Kidney epithelial cell (primary cell): Measurements from ENCODE around the gene FBXO9. TPM values are rescaled to one million over a fixed set of nuclear protein-coding genes. Genes with fewer than 3 reads are reported as not detected.

Experiments
- DNase-seq: peaks from one replicate; pipeline ENCODE4 v3.0.0-alpha.2; 2010; ENCODE audit warnings: low read depth
- H3K27me3 ChIP-seq: 2 replicates; pipeline ENCODE4 v1.6.0; 2011; ENCODE audit warnings: low read length; ENCODE audit not compliant: control insufficient read depth, insufficient read depth
- H3K36me3 ChIP-seq: 2 replicates; pipeline ENCODE4 v1.5.1; 2011; ENCODE audit warnings: low read length; ENCODE audit not compliant: control insufficient read depth, insufficient read depth
- H3K4me3 ChIP-seq: 2 replicates; pipeline ENCODE4 v1.5.1; 2011; ENCODE audit warnings: low read depth, mild to moderate bottlenecking, control low read depth, low read length
- total RNA-seq: library from RNA; depleted of rRNA; stranded (reverse); fragments of >200 nt; gene quantifications from 2 replicates; pipeline ENCODE4 v1.2.3, GENCODE V29; 2015
- TF ChIP-seq, protein P1 (sequence below): IDR thresholded peaks from 2 replicates; pipeline ENCODE4 v1.5.1; 2011; ENCODE audit warnings: mild to moderate bottlenecking, moderate library complexity, low read length, control low read depth, inconsistent platforms; ENCODE audit not compliant: insufficient read depth, poor library complexity, severe bottlenecking

Gene FBXO9
- total RNA-seq, 1 donor from 2014 or later: 20.0 TPM

DNA sequence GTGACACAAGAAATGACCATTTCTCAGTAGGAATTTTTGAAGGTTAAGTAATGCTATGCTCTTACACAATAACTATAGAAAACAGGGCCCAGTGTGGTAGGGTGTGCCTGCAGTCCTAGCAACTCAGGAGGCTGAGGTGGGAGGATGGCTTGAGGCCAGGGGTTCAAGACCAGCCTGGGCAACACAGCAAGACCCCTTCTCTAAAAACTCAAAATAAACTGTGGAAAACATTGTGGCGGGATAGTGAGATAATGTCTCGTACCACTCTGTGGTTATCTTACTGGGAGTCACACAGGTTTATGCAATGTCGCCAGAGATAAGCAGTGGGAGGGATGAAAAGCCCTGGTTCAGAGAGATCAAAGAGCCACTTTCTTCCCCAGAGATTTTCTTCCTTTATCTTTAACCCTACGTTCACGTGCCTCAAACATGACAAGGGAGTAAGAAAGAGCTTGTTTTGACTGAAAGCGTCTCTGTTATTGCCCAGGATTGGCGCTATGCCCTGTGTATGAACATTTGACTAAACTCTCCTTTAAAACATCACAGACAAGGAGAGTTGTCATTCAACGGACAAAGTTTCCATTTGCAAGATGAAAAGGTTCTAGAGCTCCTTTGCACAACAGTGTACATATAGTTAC is 69.5 kb downstream of the FBXO9 start:
- no peaks in the 10 kb centered on the region for H3K27me3 ChIP-seq
- TF ChIP-seq, protein P1, sequence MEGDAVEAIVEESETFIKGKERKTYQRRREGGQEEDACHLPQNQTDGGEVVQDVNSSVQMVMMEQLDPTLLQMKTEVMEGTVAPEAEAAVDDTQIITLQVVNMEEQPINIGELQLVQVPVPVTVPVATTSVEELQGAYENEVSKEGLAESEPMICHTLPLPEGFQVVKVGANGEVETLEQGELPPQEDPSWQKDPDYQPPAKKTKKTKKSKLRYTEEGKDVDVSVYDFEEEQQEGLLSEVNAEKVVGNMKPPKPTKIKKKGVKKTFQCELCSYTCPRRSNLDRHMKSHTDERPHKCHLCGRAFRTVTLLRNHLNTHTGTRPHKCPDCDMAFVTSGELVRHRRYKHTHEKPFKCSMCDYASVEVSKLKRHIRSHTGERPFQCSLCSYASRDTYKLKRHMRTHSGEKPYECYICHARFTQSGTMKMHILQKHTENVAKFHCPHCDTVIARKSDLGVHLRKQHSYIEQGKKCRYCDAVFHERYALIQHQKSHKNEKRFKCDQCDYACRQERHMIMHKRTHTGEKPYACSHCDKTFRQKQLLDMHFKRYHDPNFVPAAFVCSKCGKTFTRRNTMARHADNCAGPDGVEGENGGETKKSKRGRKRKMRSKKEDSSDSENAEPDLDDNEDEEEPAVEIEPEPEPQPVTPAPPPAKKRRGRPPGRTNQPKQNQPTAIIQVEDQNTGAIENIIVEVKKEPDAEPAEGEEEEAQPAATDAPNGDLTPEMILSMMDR: no peak

DNA sequence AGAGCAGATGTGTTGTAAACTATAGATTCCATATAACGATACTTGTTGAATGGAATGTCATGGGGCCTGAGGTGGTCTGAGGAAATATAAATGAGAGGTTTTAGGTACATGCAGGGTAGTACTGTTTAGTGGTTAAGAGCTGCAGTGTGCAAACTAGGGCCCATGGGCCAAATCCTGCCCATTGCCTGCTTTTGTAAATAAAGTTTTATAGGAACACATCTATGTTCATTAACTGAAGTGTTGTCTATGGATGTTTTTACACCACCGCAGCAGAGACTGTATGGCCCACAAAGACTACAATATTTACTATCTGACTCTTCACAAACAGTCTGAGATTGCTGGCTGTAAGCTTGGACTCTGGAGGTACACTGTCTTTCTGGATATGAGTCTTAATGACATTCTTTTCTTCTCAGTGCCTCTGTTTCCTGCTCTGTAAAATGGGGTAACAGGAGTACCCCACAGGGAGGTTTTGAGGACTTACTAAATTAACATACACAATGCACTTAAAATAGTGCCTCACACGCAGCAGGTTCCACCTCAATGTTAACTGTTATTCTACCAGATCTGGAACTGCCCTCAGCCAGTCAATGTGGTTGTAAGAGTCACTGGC is 70.9 kb downstream of the FBXO9 start:
- H3K4me3 ChIP-seq: no peak overlapping the region

More for the DNA sequence above, 69.5 kb downstream of the FBXO9 start:
- no peak for DNase-seq
- H3K36me3 ChIP-seq: no peaks in the 10 kb centered on the region
- H3K4me3 ChIP-seq: no peak overlapping the region

GRCh38 chr6:53139841-53140413 is 74.7 kb downstream of the FBXO9 start:
- TF ChIP-seq, protein P1: no peak
- H3K4me3 ChIP-seq: no peak overlapping the region
- H3K36me3 ChIP-seq: no peaks in the 10 kb centered on the region
- H3K27me3 ChIP-seq: no peaks in the 10 kb centered on the region
- no peak for DNase-seq

More for the DNA sequence above, 70.9 kb downstream of the FBXO9 start:
- DNase-seq: no peak
- TF ChIP-seq, protein P1: no peak
- H3K27me3 ChIP-seq: no peaks in the 10 kb centered on the region
- H3K36me3 ChIP-seq: no peaks in the 10 kb centered on the region

- H3K36me3 ChIP-seq: no peaks in the 10 kb centered on the region
These were observed 77.6 kb downstream of the FBXO9 start for GRCh38 chr6:53142810-53143209.

GRCh38 chr6:53143710-53144109 is 78.5 kb downstream of the FBXO9 start:
- H3K4me3 ChIP-seq: no peak overlapping the region
- H3K36me3 ChIP-seq: no peaks in the 10 kb centered on the region
- no peaks in the 10 kb centered on the region for H3K27me3 ChIP-seq
- TF ChIP-seq, protein P1: no peak
- no peak for DNase-seq

More at GRCh38 chr6:53142810-53143209, 77.6 kb downstream of the FBXO9 start:
- TF ChIP-seq, protein P1: no peak
- no peak for DNase-seq
- H3K4me3 ChIP-seq: no peak overlapping the region
- H3K27me3 ChIP-seq: no peaks in the 10 kb centered on the region

DNA sequence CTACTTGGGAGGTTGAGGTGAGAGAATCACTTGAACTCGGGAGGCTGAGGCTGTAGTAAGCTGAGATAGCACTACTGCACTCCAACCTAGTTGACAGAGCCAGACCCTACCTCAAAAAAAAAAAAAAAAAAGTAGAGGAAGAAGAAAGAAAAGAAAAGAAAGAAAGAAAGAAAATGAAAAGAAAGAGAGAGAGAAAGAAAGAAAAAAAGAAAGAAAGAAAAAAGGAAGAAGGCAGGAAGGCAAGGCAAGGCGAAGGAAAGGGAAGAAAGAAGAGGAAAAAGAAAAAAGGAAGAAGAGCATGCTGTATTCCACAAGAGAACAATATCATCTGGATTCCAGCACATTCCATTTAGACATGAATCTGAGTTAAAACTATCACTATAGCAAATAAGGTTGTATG is 79.6 kb downstream of the FBXO9 start:
- TF ChIP-seq, protein P1: no peak
- Histone ChIP-seq H3K36me3 (no peaks in the 10 kb centered on the region), H3K4me3 (no peak overlapping the region), H3K27me3 (no peaks in the 10 kb centered on the region)
- DNase-seq: no peak
